Mammary epithelial cell (primary cell): ENCODE results near the gene DNPH1.

ENCODE experiments used
- EZH2 ChIP-seq: IDR thresholded peaks from 2 replicates; pipeline ENCODE4 v1.6.1; 2012; ENCODE audit warnings: low read length, inconsistent platforms, borderline replicate concordance
- TF ChIP-seq, protein P1 (sequence below), 2 donors: IDR thresholded peaks in 1 of 2; conservative IDR thresholded peaks in 1 of 2; 2 replicates each; pipeline ENCODE4 v1.5.1; 2011 to 2012; ENCODE audit warnings: inconsistent platforms in 2 of 2, low read length in 2 of 2, mild to moderate bottlenecking in 2 of 2, control low read depth in 1 of 2, low read depth in 1 of 2; ENCODE audit not compliant: insufficient read depth in 1 of 2; ENCODE audit errors: extremely low read depth in 1 of 2

DNA sequence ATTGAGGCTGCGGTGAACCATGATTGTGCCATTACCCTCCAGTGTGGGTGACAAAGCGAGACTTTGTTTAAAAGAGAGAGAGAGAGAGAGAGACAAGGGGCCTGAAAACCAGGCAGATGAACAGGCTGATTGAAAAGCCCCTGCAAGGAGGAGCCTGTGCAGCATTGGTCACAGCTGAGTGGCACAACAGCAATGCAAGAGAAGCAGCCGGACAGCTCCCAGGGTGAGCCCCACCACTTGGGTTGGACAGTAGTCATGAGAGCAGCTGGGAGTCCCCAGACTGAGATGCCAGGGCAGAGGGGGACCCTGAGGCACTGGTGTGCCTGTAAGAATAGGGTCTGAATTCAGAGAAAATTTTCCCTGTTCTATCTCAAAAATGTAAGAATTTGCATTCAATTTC is 10.2 kb downstream of the DNPH1 start:
- TF ChIP-seq, protein P1, sequence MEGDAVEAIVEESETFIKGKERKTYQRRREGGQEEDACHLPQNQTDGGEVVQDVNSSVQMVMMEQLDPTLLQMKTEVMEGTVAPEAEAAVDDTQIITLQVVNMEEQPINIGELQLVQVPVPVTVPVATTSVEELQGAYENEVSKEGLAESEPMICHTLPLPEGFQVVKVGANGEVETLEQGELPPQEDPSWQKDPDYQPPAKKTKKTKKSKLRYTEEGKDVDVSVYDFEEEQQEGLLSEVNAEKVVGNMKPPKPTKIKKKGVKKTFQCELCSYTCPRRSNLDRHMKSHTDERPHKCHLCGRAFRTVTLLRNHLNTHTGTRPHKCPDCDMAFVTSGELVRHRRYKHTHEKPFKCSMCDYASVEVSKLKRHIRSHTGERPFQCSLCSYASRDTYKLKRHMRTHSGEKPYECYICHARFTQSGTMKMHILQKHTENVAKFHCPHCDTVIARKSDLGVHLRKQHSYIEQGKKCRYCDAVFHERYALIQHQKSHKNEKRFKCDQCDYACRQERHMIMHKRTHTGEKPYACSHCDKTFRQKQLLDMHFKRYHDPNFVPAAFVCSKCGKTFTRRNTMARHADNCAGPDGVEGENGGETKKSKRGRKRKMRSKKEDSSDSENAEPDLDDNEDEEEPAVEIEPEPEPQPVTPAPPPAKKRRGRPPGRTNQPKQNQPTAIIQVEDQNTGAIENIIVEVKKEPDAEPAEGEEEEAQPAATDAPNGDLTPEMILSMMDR (conservative IDR thresholded peaks at IDR 0.05 in 1 of 2, IDR thresholded peaks at IDR 0.05 in 1 of 2; ENCODE audit: extremely low read depth in 1 of 2, insufficient read depth in 1 of 2, low read depth in 1 of 2, low read length in 2 of 2) = no peak
- TF ChIP-seq EZH2 = no peak
